ENCODE data around the gene KIF2A.

KIF2A gene

GRCh38 chr5:62327138-62328053, 21.4 kb downstream of the KIF2A start:
- H3K4me3 ChIP-seq (ENCODE audit: low read depth, low read length), result no peak overlapping the region

DNA sequence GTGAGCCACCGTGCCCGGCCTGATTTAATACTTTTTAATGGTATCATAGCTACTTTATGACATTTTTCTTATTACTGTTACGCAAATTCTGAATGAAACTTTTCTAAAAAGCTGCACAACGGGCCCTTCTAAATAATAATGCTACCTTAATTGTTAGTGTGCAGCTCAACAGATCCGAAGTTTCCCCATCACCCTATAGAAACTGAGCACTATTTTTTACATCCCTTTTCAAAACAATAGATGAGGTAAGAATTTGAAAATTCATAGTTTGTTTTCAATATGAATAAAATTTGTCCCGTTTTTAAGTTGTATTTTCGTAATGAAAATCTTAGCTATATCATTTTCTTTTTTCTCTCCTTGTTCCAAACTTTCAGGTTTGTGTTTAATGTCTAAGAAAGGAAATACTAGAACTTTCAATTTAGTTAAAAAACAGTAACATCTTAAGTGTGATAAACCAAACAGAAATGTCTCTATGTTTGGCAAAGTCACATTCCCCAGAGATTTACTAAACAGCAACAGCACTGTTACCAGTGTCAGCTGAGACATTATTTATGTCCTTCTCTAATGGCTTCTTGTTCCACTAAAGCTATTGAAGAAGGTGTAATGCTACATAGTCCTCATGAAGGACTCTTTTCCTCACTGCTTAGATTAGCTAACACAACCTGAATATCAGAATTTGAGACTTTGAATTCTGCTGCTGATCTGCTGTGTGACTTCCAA, 22.9 kb downstream of the KIF2A start:
- no peak overlapping the region for H3K4me3 ChIP-seq (ENCODE audit: low read depth, low read length)

GRCh38 chr5:62330302-62330701, 24.3 kb downstream of the KIF2A start:
- H3K4me3 ChIP-seq (ENCODE audit: low read depth, low read length), result no peak overlapping the region

GRCh38 chr5:62331921-62332320, 25.9 kb downstream of the KIF2A start:
- no peak overlapping the region for H3K4me3 ChIP-seq (ENCODE audit: low read depth, low read length)

DNA sequence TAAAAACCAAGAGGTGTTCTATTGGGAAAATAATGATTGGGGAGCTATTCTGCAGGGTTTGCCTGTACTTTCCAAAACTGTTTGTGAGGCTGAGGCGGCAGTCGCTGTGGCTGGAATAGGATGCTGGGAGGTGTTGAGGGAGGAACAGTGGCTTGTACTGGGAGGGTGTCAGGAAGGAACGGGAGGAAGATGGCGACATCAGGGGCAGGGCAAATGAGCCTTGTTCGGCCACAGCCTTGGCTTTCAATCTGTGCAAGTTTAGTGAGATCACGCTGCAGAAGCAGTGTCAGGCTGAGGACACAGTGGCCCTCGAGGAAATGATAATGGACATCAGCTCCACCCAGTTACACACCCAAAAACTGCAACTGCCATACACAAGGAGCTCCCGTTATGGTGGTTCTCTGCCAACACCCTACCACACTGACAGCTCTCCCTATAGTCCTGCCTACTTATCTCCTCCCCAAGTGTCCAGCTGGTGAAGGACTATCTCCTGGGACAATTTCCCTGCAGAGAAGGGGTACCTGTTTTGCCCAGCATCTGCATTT, 27.3 kb downstream of the KIF2A start:
- no peak overlapping the region for H3K4me3 ChIP-seq (ENCODE audit: low read depth, low read length)

- H3K4me3 ChIP-seq (ENCODE audit: low read depth, low read length), result no peak overlapping the region
Measured at GRCh38 chr5:62334082-62334481, 28.1 kb downstream of the KIF2A start.

- no peak overlapping the region for H3K4me3 ChIP-seq (ENCODE audit: low read depth, low read length)
Measured at GRCh38 chr5:62340392-62340791, 34.4 kb downstream of the KIF2A start.

- no peak overlapping the region for H3K4me3 ChIP-seq (ENCODE audit: low read depth, low read length)
Measured at GRCh38 chr5:62340979-62341378, 35.0 kb downstream of the KIF2A start.

DNA sequence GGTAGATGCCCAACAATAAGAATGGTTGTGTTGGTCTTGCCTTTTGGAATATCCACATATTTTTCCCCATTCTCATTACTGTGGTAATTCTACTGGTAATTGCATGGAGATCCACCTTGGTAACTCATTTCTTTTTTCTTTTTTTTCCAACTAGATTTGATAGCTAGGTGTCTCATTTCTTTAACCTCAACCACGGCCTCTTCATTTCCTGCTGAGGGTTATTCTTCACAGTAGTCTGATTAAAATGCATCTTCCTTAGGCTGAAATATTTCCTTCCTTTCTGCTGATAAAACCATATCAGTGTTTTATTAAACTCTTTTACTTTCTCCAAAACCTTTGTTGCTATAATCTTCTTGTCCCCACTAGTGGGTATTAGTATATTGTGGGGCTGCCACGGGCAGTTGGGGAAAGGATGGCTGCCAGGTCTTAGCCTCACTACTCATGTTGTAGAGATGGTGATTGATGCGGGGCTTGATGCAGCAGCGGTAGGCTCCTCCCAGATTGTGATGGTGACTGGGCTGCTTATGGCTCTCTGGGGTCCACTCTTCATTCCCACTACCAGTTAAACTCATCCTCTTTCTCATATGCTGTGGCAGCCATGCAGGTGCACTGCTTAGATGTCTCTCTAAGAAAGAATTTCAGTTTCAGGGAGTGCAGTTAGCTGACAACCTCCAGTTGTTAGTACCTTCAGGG, 35.9 kb downstream of the KIF2A start:
- H3K4me3 ChIP-seq (ENCODE audit: low read depth, low read length), result no peak overlapping the region

DNA sequence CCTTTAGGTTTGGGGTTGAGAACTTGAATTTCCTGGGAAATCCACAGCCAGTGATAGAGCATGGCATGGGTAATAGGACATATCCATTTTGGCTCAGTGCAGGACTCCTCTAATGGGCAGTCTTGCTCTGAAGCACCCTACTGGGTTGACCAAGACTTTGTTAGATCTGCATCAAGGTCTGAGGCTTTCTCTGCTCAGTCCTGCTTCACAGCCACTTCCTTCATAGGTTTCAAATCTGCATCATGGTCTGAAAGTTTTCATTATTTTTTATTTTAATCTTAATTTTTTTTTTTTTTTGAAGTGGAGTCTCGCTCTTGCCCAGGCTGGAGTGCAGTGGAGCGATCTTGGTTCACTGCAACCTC, 36.5 kb downstream of the KIF2A start:
- H3K4me3 ChIP-seq (ENCODE audit: low read depth, low read length), result no peak overlapping the region

DNA sequence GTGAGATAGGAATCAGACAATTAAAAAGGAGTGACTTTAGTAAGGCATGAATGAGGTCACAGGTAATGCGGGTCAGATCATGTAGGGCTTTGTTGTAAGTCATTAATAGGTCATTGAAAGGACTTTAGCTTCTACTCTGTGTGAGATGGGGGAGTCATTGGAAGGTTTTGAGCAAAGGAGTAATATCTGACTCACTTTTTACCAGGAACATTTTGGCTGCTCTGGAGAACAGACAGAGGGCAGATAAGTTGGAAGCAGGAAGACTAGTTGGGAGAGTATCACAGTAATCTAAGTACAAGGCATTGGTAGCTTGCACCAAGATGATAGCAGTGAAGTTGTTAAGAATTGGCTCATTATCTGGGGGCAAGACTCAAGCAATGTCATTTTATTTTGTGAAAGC, 37.4 kb downstream of the KIF2A start:
- H3K4me3 ChIP-seq (ENCODE audit: low read depth, low read length), result no peak overlapping the region

DNA sequence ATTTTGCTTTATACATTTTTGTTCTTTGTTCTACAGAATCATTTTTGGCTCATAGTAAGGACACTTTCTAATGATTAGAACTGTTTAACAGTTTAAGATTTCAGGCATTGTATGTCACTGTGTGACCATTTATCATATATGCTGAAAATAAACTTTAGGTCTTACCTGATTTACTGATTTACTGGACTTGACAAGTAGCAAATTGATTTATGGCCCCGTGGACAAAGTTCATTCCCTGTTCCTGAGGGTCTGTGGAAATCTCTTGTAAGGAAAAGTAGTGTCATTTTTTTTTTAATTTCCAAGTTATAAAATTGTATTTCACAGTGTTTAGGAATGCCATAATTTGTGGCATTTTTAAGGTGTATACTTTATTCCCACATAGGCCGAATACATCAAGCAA, 40.7 kb downstream of the KIF2A start:
- H3K4me3 ChIP-seq (ENCODE audit: low read depth, low read length), result no peak overlapping the region

DNA sequence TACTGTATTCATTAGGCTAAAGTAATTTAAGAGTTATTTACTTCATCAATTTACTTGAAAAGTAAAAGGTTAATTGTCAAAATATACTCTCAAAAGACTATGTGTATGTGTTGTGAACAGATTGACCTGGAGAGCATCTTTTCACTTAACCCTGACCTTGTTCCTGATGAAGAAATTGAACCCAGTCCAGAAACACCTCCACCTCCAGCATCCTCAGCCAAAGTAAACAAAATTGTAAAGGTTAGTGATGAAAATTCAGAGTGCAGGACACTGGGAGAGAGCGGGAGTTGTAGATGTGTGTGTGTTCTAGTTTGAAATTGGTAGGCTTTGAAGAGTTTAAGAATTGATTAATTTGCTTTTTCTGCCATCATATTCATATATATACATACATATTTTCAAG, 41.9 kb downstream of the KIF2A start:
- no peak overlapping the region for H3K4me3 ChIP-seq (ENCODE audit: low read depth, low read length)

- no peak overlapping the region for H3K4me3 ChIP-seq (ENCODE audit: low read depth, low read length)
Measured at GRCh38 chr5:62348723-62349481, 42.9 kb downstream of the KIF2A start.

GRCh38 chr5:62354028-62354874, 48.2 kb downstream of the KIF2A start:
- no peak overlapping the region for H3K4me3 ChIP-seq (ENCODE audit: low read depth, low read length)

- no peak overlapping the region for H3K4me3 ChIP-seq (ENCODE audit: low read depth, low read length)
Measured at GRCh38 chr5:62362701-62363100, 56.7 kb downstream of the KIF2A start.

- no peak overlapping the region for H3K4me3 ChIP-seq (ENCODE audit: low read depth, low read length)
Measured at GRCh38 chr5:62369039-62369438, 63.0 kb downstream of the KIF2A start.

GRCh38 chr5:62371409-62371808, 65.4 kb downstream of the KIF2A start:
- H3K4me3 ChIP-seq (ENCODE audit: low read depth, low read length), result no peak overlapping the region

GRCh38 chr5:62372600-62372999, 66.6 kb downstream of the KIF2A start:
- H3K4me3 ChIP-seq (ENCODE audit: low read depth, low read length), result no peak overlapping the region

DNA sequence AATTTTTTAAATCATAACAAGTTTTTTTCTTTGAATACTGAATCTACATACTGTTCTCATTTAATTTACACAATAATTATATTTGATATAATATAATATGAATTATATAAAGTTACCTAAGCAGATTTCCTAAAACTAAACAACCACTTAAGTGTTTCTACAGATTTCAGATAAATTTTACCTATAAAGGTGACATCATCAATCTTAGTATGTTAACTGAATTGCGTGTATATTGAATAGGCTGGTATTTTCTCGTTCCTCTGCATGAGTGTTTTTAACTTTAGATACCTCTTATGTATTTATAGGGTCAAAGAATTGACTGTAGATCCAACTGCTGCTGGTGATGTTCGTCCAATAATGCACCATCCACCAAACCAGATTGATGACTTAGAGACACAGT, 67.4 kb downstream of the KIF2A start:
- no peak overlapping the region for H3K4me3 ChIP-seq (ENCODE audit: low read depth, low read length)
